ENCODE data around the gene PTGIS.
A peak's percentile ranks its signal among the peaks of the same experiment; 100 is the strongest.

Gene PTGIS

DNA sequence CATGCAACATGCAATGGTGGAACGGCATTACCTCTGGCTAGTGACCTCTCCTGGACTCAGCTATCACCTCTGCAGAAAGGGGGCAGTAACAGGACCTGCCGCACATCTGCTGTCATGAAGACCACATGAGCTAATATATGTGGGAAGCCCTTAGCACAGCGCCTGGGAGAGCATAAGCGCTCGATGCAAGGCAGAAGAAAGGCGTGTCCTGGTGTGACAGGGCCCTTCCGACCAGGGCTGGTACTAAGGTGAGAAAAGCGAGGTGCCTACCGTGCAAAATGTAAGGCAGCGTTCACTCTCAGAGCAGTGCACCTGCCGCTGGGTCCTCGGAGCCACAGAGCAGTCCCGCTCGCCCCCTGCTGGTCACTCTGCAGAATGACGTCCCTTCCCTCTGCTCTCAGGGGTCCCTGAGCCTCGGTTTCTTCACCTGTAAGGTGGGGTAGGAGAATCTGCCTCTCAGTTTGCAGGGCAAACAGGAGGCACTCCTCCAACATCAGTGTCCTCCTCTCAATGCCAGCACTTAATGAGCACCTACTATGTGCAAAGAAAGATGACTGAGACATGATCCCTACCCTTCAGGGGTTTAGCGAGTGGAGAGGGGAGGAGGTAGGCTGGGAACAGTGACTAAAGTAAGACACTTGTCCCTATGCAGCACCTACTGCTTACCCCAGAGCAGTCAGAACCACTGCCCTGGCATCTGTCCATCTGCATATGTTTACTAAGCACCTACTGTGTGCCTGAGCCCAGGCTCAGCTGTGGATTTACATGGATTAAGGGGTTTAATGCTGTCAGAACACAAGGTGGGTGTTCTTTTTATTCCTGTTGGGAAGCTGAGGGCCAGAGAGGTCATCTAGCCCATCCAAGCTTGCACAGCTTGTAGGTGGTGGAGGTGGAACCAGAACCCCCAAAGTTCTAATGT, 41.1 kb upstream of the PTGIS start:
- Histone ChIP-seq H3K36me3 (ENCODE audit: control insufficient read depth, insufficient read depth, low read length, severe bottlenecking) (no peaks in the 10 kb centered on the region), H3K4me3 (ENCODE audit: low read length) (no peak overlapping the region), H3K4me1 (ENCODE audit: control insufficient read depth, insufficient read depth, low read length) (peaks cover 22% of the 10 kb centered on the region), H3K9me3 (ENCODE audit: control insufficient read depth, low read length) (no peaks in the 10 kb centered on the region), H3K9ac (ENCODE audit: low read length) (no peak overlapping the region), H3K27me3 (replicated peaks; ENCODE audit: control insufficient read depth, insufficient read depth, low read length) (no peaks in the 10 kb centered on the region)
- peak; percentile 82 for DNase-seq (ENCODE audit: low read depth)

DNA sequence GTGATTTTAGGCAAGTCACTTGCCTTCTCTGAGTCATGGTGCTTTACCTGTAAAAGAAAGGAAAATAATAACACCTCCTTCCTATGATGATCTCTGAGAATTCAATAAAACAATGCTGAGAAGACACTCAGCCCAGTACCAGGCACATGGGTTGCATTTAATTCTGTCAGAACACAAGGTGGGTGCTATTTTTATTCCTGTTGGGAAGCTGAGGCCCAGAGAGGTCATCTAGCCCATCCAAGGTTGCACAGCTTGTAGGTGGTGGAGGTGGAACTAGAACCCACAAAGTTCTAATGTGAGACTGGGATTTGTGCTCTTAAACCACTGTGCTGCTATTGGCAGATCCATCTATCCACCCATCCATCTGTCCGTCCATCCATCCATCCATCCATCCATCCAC, 39.6 kb upstream of the PTGIS start:
- H3K9ac ChIP-seq (ENCODE audit: low read length): no peak overlapping the region
- no peak for DNase-seq (ENCODE audit: low read depth)
- H3K4me3 ChIP-seq (ENCODE audit: low read length): no peak overlapping the region
- H3K4me1 ChIP-seq (ENCODE audit: control insufficient read depth, insufficient read depth, low read length): peaks cover 24% of the 10 kb centered on the region
- H3K36me3 ChIP-seq (ENCODE audit: control insufficient read depth, insufficient read depth, low read length, severe bottlenecking): no peaks in the 10 kb centered on the region
- no peaks in the 10 kb centered on the region for H3K27me3 ChIP-seq (replicated peaks; ENCODE audit: control insufficient read depth, insufficient read depth, low read length)
- no peaks in the 10 kb centered on the region for H3K9me3 ChIP-seq (ENCODE audit: control insufficient read depth, low read length)

DNA sequence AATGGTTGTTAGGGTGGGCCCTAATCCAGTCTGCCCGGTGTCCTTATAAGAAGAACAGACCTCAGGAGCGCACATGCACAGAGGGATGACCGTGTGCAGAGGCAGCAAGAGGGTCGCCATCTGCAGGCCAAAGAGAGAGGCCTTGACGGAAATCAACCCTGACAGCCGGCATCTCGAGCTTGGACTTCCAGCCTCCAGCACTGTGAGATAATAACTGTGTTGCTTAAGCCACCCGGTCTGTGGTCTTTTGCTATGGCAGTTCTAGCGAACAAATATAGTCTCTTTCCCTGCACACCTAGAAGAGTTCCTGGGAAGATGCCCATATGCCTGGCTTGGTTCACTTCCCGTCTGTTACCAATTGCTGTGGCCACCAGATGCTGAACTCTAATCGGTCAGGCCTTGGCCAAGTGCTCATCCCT, 35.3 kb upstream of the PTGIS start:
- Histone ChIP-seq H3K9me3 (ENCODE audit: control insufficient read depth, low read length) (no peaks in the 10 kb centered on the region), H3K36me3 (ENCODE audit: control insufficient read depth, insufficient read depth, low read length, severe bottlenecking) (no peaks in the 10 kb centered on the region), H3K27me3 (replicated peaks; ENCODE audit: control insufficient read depth, insufficient read depth, low read length) (no peaks in the 10 kb centered on the region), H3K4me3 (ENCODE audit: low read length) (no peak overlapping the region), H3K4me1 (ENCODE audit: control insufficient read depth, insufficient read depth, low read length) (peaks cover 19% of the 10 kb centered on the region), H3K9ac (ENCODE audit: low read length) (no peak overlapping the region)
- DNase-seq (ENCODE audit: low read depth): peak; percentile 90

DNA sequence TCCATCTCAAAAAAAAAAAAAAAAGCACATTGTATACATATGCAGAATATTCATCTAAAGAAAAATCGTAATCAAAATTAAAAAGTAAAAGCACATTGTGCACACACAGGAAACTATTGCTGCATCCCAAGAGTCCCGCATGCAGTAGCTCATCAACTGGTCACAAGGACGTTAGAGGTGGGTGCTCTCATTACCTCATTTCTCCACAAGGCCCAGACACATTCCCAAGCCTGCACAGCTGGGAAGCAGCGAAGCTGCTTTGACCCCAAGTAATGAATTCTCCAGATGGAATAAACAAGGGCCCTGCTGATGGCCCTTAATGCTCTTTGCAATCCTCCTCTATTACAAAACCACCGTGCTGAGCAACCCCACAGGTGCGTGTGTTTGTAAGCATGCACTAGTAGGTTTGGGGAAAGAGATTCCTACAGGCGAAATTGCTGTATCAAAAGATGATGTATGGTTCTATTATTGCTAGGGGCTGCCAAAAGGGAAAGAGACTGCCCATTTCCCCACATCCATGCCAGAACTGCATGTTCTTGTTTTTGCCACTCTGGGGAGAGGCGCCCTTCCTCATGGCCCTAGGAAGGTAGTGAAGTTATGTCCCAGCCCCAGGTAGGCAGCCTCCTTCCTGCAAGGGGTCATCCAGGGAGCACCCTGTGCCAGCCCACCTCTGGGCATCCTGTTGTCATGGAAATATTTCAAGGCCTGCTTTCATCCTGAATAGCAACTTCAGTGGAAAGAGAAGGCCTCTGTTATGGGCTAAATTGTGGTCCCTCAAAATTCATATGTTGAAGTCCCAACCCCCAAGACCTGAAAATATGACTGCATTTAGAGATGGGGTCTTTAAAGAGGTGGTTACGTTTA, 34.6 kb upstream of the PTGIS start:
- Histone ChIP-seq H3K4me1 (ENCODE audit: control insufficient read depth, insufficient read depth, low read length) (peaks cover 19% of the 10 kb centered on the region), H3K27me3 (replicated peaks; ENCODE audit: control insufficient read depth, insufficient read depth, low read length) (no peaks in the 10 kb centered on the region), H3K36me3 (ENCODE audit: control insufficient read depth, insufficient read depth, low read length, severe bottlenecking) (no peaks in the 10 kb centered on the region), H3K9ac (ENCODE audit: low read length) (no peak overlapping the region), H3K4me3 (ENCODE audit: low read length) (no peak overlapping the region), H3K9me3 (ENCODE audit: control insufficient read depth, low read length) (no peaks in the 10 kb centered on the region)
- no peak for DNase-seq (ENCODE audit: low read depth)

DNA sequence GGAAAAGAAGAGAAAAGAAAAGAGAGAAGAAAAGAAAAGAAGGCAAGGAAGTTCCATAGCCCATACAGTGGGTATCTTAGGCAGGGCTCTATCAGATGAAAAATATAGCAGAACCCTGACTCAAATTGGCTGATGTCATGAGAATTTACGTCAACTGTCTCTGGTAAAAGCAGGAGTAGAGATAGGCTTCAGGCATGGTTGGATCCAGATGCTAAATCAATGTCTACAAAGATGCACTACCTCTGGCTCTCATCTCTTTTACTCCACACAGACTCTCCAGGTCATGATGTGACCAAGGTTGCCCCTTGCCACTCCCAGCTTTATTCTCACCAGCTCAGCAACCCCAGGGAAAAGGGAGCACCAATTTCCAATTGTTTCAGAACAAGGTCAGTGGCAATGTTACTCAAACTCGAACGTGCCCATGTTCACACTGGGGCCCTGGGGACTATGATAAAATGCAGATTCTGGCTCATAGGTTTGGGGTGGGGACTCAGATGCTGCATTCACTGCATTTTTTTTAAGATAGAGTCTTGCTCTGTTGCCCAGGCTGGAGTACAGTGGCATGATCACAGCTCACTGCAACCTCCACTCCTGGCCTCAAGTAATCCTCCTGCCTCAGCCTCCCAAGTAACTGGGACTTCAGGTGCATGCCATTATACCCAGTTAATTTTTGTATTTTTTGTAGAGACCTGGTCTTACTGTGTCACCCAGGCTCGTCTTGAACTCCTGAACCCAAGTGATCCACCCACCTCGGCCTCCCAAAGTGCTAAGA, 33.4 kb upstream of the PTGIS start:
- Histone ChIP-seq H3K27me3 (replicated peaks; ENCODE audit: control insufficient read depth, insufficient read depth, low read length) (no peaks in the 10 kb centered on the region), H3K4me3 (ENCODE audit: low read length) (no peak overlapping the region), H3K36me3 (ENCODE audit: control insufficient read depth, insufficient read depth, low read length, severe bottlenecking) (no peaks in the 10 kb centered on the region), H3K4me1 (ENCODE audit: control insufficient read depth, insufficient read depth, low read length) (peaks cover 21% of the 10 kb centered on the region), H3K9me3 (ENCODE audit: control insufficient read depth, low read length) (no peaks in the 10 kb centered on the region), H3K9ac (ENCODE audit: low read length) (no peak overlapping the region)
- DNase-seq (ENCODE audit: low read depth): no peak

DNA sequence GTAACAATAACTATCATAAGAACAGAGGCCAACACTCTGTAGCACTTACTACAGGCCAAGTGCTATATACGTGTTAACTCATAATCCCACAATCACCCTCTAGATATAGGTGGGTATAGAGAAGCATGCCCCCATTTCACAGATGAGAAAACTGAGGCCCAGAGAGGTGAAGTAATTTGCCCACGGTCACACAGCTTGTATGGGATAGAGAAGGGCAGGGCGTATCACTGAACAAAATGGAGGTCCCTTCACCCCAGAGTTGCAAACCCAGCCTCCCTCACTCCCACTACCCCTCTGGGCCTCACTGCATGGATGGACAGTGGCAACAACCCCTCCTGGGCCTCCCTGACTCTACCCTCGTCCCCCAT, 31.8 kb upstream of the PTGIS start:
- Histone ChIP-seq H3K4me3 (ENCODE audit: low read length) (no peak overlapping the region), H3K9me3 (ENCODE audit: control insufficient read depth, low read length) (no peaks in the 10 kb centered on the region), H3K4me1 (ENCODE audit: control insufficient read depth, insufficient read depth, low read length) (peaks cover 25% of the 10 kb centered on the region), H3K27me3 (replicated peaks; ENCODE audit: control insufficient read depth, insufficient read depth, low read length) (no peaks in the 10 kb centered on the region), H3K9ac (ENCODE audit: low read length) (no peak overlapping the region), H3K36me3 (ENCODE audit: control insufficient read depth, insufficient read depth, low read length, severe bottlenecking) (no peaks in the 10 kb centered on the region)
- DNase-seq (ENCODE audit: low read depth): no peak

DNA sequence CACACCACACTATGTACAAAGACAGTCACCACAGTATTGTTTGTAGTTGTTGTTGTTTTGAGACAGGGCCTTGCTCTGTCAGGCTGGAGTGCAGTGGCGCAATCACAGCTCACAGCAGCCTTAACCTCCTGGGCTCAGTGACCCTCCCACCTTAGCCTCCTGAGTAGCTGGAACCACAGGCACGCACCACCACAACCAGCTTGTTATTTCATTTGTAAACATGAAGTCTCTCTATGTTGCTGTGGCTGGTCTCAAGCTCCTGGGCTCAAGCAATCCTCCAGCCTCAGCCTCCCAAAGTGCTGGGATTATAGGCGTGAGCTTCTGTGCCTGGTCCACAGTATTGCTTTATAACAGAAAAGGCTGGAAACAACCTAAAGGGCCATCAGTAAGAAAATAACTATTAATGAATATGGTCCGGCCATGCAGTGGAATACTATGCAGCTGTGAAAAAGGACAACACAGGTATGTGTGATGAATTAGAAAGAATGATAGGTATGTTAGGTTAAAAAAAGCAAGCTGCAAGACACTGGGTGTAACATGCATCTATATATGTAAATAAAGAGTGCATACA, 30.0 kb upstream of the PTGIS start:
- no peak for DNase-seq (ENCODE audit: low read depth)
- H3K9ac ChIP-seq (ENCODE audit: low read length): no peak overlapping the region
- H3K27me3 ChIP-seq (replicated peaks; ENCODE audit: control insufficient read depth, insufficient read depth, low read length): no peaks in the 10 kb centered on the region
- H3K4me1 ChIP-seq (ENCODE audit: control insufficient read depth, insufficient read depth, low read length): peaks cover 33% of the 10 kb centered on the region
- H3K9me3 ChIP-seq (ENCODE audit: control insufficient read depth, low read length): no peaks in the 10 kb centered on the region
- H3K36me3 ChIP-seq (ENCODE audit: control insufficient read depth, insufficient read depth, low read length, severe bottlenecking): no peaks in the 10 kb centered on the region
- H3K4me3 ChIP-seq (ENCODE audit: low read length): no peak overlapping the region

DNA sequence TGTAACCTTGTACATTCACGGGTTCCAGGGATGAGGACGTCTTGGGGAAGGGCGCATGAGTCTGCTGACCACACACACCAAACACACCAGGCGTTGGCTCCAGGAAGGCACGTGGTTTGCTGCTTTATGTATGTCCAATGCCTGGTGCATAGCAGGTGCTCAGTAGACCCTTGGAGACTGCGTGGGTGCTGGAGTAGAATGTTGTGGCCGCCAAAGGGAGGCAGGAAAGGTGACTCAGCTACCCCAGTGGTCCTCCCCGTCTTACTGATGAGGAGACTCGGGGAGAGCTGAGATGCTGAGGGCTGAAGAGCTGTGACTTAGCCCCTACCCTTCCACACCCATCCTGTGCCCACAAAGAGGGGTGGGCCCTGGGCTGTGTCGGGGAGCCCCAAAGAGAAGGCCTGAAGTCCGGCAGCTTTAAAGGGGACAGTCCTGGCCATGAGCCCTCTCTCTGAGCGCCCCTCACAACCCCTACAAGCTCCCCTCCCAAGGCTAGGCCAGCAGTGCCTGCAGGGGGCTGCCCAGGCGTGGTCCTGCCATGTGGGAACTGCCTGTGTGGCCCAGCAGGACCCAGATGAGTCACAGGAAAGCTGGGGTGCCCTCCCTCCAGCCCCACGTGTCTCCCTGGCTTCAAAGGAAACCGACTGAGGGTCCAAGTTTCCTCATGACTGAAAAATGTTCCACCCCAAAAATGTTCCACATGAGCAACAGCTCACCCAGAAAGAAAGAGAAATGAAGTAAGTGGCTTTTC, 28.0 kb upstream of the PTGIS start:
- Histone ChIP-seq H3K4me3 (ENCODE audit: low read length) (no peak overlapping the region), H3K9me3 (ENCODE audit: control insufficient read depth, low read length) (no peaks in the 10 kb centered on the region), H3K27me3 (replicated peaks; ENCODE audit: control insufficient read depth, insufficient read depth, low read length) (no peaks in the 10 kb centered on the region), H3K4me1 (ENCODE audit: control insufficient read depth, insufficient read depth, low read length) (peaks cover 49% of the 10 kb centered on the region), H3K36me3 (ENCODE audit: control insufficient read depth, insufficient read depth, low read length, severe bottlenecking) (no peaks in the 10 kb centered on the region), H3K9ac (ENCODE audit: low read length) (peak overlapping the region; percentile 41)
- DNase-seq (ENCODE audit: low read depth): peak; percentile 64

DNA sequence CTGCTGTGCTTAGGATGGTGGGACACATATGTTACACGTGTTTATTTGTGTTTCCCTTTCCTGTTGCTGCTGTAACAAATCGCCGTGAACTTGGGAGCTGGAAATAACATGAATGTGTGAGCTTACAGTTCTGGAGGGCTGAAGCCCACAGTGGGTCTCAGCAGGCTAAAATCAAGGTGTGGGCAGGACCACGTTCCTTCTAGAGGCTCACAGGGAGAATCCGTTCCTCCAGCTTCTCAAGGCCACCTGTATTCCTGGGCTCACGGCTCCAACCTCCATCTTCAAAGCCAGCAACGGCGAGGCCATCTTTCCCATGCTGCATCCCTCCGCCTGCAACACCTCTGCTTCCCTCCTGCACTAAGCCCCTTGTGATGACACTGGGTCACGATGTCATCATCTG, 27.4 kb upstream of the PTGIS start:
- Histone ChIP-seq H3K4me3 (ENCODE audit: low read length) (no peak overlapping the region), H3K36me3 (ENCODE audit: control insufficient read depth, insufficient read depth, low read length, severe bottlenecking) (no peaks in the 10 kb centered on the region), H3K4me1 (ENCODE audit: control insufficient read depth, insufficient read depth, low read length) (peaks cover 55% of the 10 kb centered on the region), H3K9me3 (ENCODE audit: control insufficient read depth, low read length) (no peaks in the 10 kb centered on the region), H3K27me3 (replicated peaks; ENCODE audit: control insufficient read depth, insufficient read depth, low read length) (no peaks in the 10 kb centered on the region), H3K9ac (ENCODE audit: low read length) (peak overlapping the region; percentile 65)
- DNase-seq (ENCODE audit: low read depth): no peak

DNA sequence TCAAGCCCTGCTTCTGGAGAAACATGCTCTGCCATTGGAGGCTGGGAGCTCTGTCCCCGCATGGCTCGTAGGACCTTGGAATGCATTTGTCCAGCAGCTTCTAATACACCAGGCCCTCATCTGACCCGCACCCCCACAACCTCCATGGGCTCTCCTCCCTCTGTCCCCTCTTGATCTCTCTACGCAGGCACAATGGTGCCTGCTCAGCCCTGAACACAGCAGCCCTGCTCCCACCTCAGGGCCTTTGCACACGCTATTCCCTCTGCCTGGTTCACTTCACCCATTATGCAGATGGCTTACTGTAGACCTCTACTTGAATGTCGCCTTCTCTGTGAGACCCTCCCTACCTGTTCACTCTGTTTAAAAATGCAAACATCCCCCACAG, 27.0 kb upstream of the PTGIS start:
- Histone ChIP-seq H3K4me1 (ENCODE audit: control insufficient read depth, insufficient read depth, low read length) (peaks cover 57% of the 10 kb centered on the region), H3K9me3 (ENCODE audit: control insufficient read depth, low read length) (no peaks in the 10 kb centered on the region), H3K36me3 (ENCODE audit: control insufficient read depth, insufficient read depth, low read length, severe bottlenecking) (no peaks in the 10 kb centered on the region), H3K27me3 (replicated peaks; ENCODE audit: control insufficient read depth, insufficient read depth, low read length) (no peaks in the 10 kb centered on the region), H3K9ac (ENCODE audit: low read length) (peak overlapping the region; percentile 65), H3K4me3 (ENCODE audit: low read length) (no peak overlapping the region)
- DNase-seq (ENCODE audit: low read depth): no peak

All from adipocyte (in vitro differentiated cells).